GM23338 (cell line): ENCODE data around the gene BAHCC1. TPM values are rescaled to one million over a fixed set of nuclear protein-coding genes. Genes with fewer than 3 reads are reported as not detected.

Experiments used
- ATAC-seq: fragments of 200-7000 bp; cut with Tn5 transposase; 3 replicates; pipeline ENCODE4 v1.9.1; 2020
- DNase-seq: peaks from one replicate; pipeline ENCODE4 v3.0.0-alpha.2; 2015; ENCODE audit warnings: low spot score
- H2AFZ ChIP-seq: fragments of 200-600 bp; sonication (generic); 2 replicates; pipeline ENCODE4 v1.8.0; 2016; ENCODE audit warnings: antibody characterized with exemption, mild to moderate bottlenecking, moderate library complexity
- H3F3A ChIP-seq: fragments of 200-600 bp; sonication (generic); replicated peaks from 2 replicates; pipeline ENCODE4 v1.8.0; 2017; ENCODE audit warnings: antibody characterized with exemption, mixed run types, low read depth
- H3K27ac ChIP-seq: fragments of 200-600 bp; sonication (generic); 2 replicates; pipeline ENCODE4 v1.6.1; 2016; ENCODE audit warnings: low read depth
- H3K27me3 ChIP-seq: fragments of 200-600 bp; sonication (generic); 2 replicates; pipeline ENCODE4 v1.8.0; 2016; ENCODE audit warnings: mild to moderate bottlenecking, mixed run types, moderate library complexity; ENCODE audit not compliant: insufficient read depth
- H3K36me3 ChIP-seq: fragments of 200-600 bp; sonication (generic); 2 replicates; pipeline ENCODE4 v1.8.0; 2016; ENCODE audit warnings: mild to moderate bottlenecking; ENCODE audit not compliant: insufficient read depth
- H3K4me1 ChIP-seq: fragments of 200-600 bp; sonication (generic); 2 replicates; pipeline ENCODE4 v1.8.0; 2016; ENCODE audit warnings: mild to moderate bottlenecking, moderate library complexity; ENCODE audit not compliant: insufficient read depth
- H3K4me2 ChIP-seq: fragments of 200-600 bp; sonication (generic); 2 replicates; pipeline ENCODE4 v1.7.1; 2017; ENCODE audit warnings: mixed run types
- H3K4me3 ChIP-seq: fragments of 200-600 bp; sonication (generic); 2 replicates; pipeline ENCODE4 v1.6.1; 2016; ENCODE audit warnings: mixed run types
- H3K79me2 ChIP-seq: fragments of 200-600 bp; sonication (generic); replicated peaks from 2 replicates; pipeline ENCODE4 v1.8.0; 2017; ENCODE audit warnings: mild to moderate bottlenecking; ENCODE audit not compliant: insufficient read depth
- H3K9me2 ChIP-seq: fragments of 200-600 bp; sonication (generic); 2 replicates; pipeline ENCODE4 v1.8.0; 2017; ENCODE audit not compliant: insufficient read depth
- H4K20me1 ChIP-seq: fragments of 200-600 bp; sonication (generic); replicated peaks from 2 replicates; pipeline ENCODE4 v1.8.0; 2017; ENCODE audit warnings: mild to moderate bottlenecking; ENCODE audit not compliant: insufficient read depth
- H3K27ac Mint-ChIP-seq: 2 replicates; pipeline ENCODE4 v1.8.0; 2020; ENCODE audit warnings: inconsistent platforms, mild to moderate bottlenecking, moderate library complexity, mixed read lengths
- H3K27me3 Mint-ChIP-seq: 3 replicates; pipeline ENCODE4 v1.8.0; 2022; ENCODE audit warnings: low read depth, mild to moderate bottlenecking, moderate library complexity, mixed read lengths, inconsistent platforms; ENCODE audit not compliant: insufficient read depth, poor library complexity
- H3K36me3 Mint-ChIP-seq: 3 replicates; pipeline ENCODE4 v1.8.0; 2021; ENCODE audit warnings: low read depth, mild to moderate bottlenecking, inconsistent platforms, moderate library complexity, mixed read lengths
- H3K4me1 Mint-ChIP-seq: 3 replicates; pipeline ENCODE4 v1.8.0; 2020; ENCODE audit warnings: mild to moderate bottlenecking, inconsistent platforms, mixed read lengths
- H3K4me3 Mint-ChIP-seq: 3 replicates; pipeline ENCODE4 v1.8.0; 2021; ENCODE audit warnings: moderate library complexity, mild to moderate bottlenecking, inconsistent platforms, mixed read lengths
- H3K9me3 Mint-ChIP-seq: 3 replicates; pipeline ENCODE4 v1.8.0; 2020; ENCODE audit warnings: moderate library complexity, mild to moderate bottlenecking, inconsistent platforms, mixed read lengths
- CREB1 ChIP-seq: fragments of 250-450 bp; sonication (Bioruptor Pico); IDR thresholded peaks from 2 replicates; pipeline ENCODE4 v1.5.0; 2020; ENCODE audit warnings: low read depth, mild to moderate bottlenecking, moderate library complexity
- EZH2phosphoT487 ChIP-seq: fragments of 200-600 bp; sonication (generic); IDR thresholded peaks from one replicate; pipeline ENCODE4 v1.8.1; 2018; ENCODE audit warnings: antibody characterized with exemption; ENCODE audit not compliant: unreplicated experiment
- JUNB ChIP-seq: IDR thresholded peaks from one replicate; pipeline ENCODE4 v1.6.1; 2016; ENCODE audit warnings: antibody characterized with exemption; ENCODE audit not compliant: unreplicated experiment
- NANOG ChIP-seq: IDR thresholded peaks from 2 replicates; pipeline ENCODE4 v1.6.1; 2016; ENCODE audit warnings: antibody characterized with exemption, borderline replicate concordance
- POLR2AphosphoS5 ChIP-seq: IDR thresholded peaks from 2 replicates; pipeline ENCODE4 v1.6.1; 2016; ENCODE audit warnings: antibody characterized with exemption, low read depth
- STAT1 ChIP-seq: IDR thresholded peaks from one replicate; pipeline ENCODE4 v1.6.1; 2016; ENCODE audit warnings: antibody characterized with exemption; ENCODE audit not compliant: unreplicated experiment
- ZNF114 ChIP-seq: fragments of 250-450 bp; sonication (Bioruptor Pico); IDR thresholded peaks from 2 replicates; pipeline ENCODE4 v1.5.0; 2020; ENCODE audit warnings: mild to moderate bottlenecking, moderate library complexity
- ZNF462 ChIP-seq: fragments of 250-450 bp; sonication (Bioruptor Pico); IDR thresholded peaks from 2 replicates; pipeline ENCODE4 v1.5.0; 2020; ENCODE audit warnings: mild to moderate bottlenecking, moderate library complexity
- polyA plus RNA-seq: library from polyadenylated mRNA; unstranded; fragments of >200 nt; fragmentation: Nextera tagmentation; extraction: Ambion mirVana; gene quantifications from 2 replicates; pipeline ENCODE4 v1.2.1, GENCODE V29; 2016
- total RNA-seq: library from RNA; depleted of rRNA; stranded (reverse); fragments of >200 nt; shearing (Covaris generic); gene quantifications from 2 replicates; pipeline ENCODE4 v1.2.3, GENCODE V29; 2014
- TF ChIP-seq, protein P1 (sequence below), 2 experiments: fragments of 200-600 bp in 1 of 2; sonication (generic) in 1 of 2; conservative IDR thresholded peaks; 2 replicates each; pipeline versions ENCODE4 v1.5.1 to v1.6.1; 2016 to 2017; ENCODE audit warnings: antibody characterized with exemption in 2 of 2, low read depth in 2 of 2, mild to moderate bottlenecking in 2 of 2, moderate library complexity in 1 of 2

The BAHCC1 gene
- total and polyA plus RNA-seq, 2 experiments from 2014 or later = 0.24 to 1.1 TPM

DNA sequence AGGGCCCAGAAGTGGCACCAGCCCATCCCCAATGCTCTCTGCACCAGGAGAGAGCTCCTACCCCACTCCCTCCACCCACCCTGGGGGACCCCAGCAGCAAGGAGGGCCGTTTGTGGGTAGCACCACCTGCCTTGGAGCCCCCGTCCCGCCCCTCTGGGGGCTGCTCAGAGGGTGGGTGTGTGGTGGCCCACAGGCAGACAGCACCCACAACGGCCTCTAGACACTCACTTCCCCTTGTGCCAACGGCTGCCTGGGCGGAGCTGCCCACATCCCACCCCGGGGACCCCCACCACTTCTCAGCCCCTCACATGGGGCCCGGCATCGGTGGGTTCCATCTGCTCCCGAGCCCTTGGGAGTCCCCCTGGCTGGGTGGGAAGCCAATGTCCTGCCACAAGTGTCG is 33.3 kb downstream of the BAHCC1 start:
- no peak overlapping the region for H3K4me3 Mint-ChIP-seq
- H3K9me3 Mint-ChIP-seq = no peaks in the 10 kb centered on the region
- H3K27me3 ChIP-seq = no peaks in the 10 kb centered on the region
- no peak overlapping the region for H3K4me2 ChIP-seq
- H3F3A ChIP-seq = no peaks in the 10 kb centered on the region
- H3K36me3 ChIP-seq = no peaks in the 10 kb centered on the region
- ATAC-seq (no peak), DNase-seq (no peak)
- H3K4me1 Mint-ChIP-seq = no peaks in the 10 kb centered on the region
- no peak overlapping the region for H3K27ac ChIP-seq
- H3K4me1 ChIP-seq = no peaks in the 10 kb centered on the region
- H3K9me2 ChIP-seq = no peaks in the 10 kb centered on the region
- no peaks in the 10 kb centered on the region for H3K79me2 ChIP-seq
- H3K27me3 Mint-ChIP-seq = no peaks in the 10 kb centered on the region
- TF ChIP-seq, protein P1, sequence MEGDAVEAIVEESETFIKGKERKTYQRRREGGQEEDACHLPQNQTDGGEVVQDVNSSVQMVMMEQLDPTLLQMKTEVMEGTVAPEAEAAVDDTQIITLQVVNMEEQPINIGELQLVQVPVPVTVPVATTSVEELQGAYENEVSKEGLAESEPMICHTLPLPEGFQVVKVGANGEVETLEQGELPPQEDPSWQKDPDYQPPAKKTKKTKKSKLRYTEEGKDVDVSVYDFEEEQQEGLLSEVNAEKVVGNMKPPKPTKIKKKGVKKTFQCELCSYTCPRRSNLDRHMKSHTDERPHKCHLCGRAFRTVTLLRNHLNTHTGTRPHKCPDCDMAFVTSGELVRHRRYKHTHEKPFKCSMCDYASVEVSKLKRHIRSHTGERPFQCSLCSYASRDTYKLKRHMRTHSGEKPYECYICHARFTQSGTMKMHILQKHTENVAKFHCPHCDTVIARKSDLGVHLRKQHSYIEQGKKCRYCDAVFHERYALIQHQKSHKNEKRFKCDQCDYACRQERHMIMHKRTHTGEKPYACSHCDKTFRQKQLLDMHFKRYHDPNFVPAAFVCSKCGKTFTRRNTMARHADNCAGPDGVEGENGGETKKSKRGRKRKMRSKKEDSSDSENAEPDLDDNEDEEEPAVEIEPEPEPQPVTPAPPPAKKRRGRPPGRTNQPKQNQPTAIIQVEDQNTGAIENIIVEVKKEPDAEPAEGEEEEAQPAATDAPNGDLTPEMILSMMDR (conservative IDR thresholded peaks at IDR 0.05; ENCODE audit: low read depth in 2 of 2) = no peak
- TF ChIP-seq CREB1 (CRISPR knock-in tag) = no peak
- TF ChIP-seq NANOG = no peak
- no peak for TF ChIP-seq STAT1
- no peak for TF ChIP-seq POLR2AphosphoS5
- H2AFZ ChIP-seq = no peak overlapping the region
- H3K27ac Mint-ChIP-seq = no peak overlapping the region
- H3K4me3 ChIP-seq = no peak overlapping the region
- no peaks in the 10 kb centered on the region for H4K20me1 ChIP-seq
- H3K36me3 Mint-ChIP-seq = no peaks in the 10 kb centered on the region

GRCh38 chr17:81428948-81429774 is 33.9 kb downstream of the BAHCC1 start:
- no peaks in the 10 kb centered on the region for H3K4me1 Mint-ChIP-seq

More at GRCh38 chr17:81428948-81429774, 33.9 kb downstream of the BAHCC1 start:
- Mint-ChIP-seq H3K4me3 (no peak overlapping the region), H3K27ac (no peak overlapping the region), H3K9me3 (no peaks in the 10 kb centered on the region), H3K36me3 (no peaks in the 10 kb centered on the region), H3K27me3 (no peaks in the 10 kb centered on the region)
- ATAC-seq (peak; percentile 11; the same call in 1 of the 3 replicates), DNase-seq (no peak)
- Histone ChIP-seq H3K79me2 (no peaks in the 10 kb centered on the region), H4K20me1 (no peaks in the 10 kb centered on the region), H3K27me3 (no peaks in the 10 kb centered on the region), H3K4me1 (no peaks in the 10 kb centered on the region), H3K4me3 (no peak overlapping the region), H2AFZ (no peak overlapping the region), H3K27ac (no peak overlapping the region), H3K4me2 (no peak overlapping the region), H3K36me3 (no peaks in the 10 kb centered on the region), H3F3A (no peaks in the 10 kb centered on the region), H3K9me2 (no peaks in the 10 kb centered on the region)
- no peak for TF ChIP-seq POLR2AphosphoS5
- no peak for TF ChIP-seq EZH2phosphoT487
- no peak for TF ChIP-seq JUNB
- no peak for TF ChIP-seq ZNF462 (CRISPR knock-in tag)
- TF ChIP-seq ZNF114 (CRISPR knock-in tag) = no peak
